A549 (cell line): ENCODE results near the gene RXFP2.

ENCODE experiments used
- CHD2 ChIP-seq: fragments of 150-350 bp; IDR thresholded peaks from 2 replicates; pipeline ENCODE4 v1.6.1; 2014; ENCODE audit warnings: low read length; ENCODE audit not compliant: partially characterized antibody
- HOXB13 ChIP-seq: fragments of 250-450 bp; sonication (Bioruptor Pico); IDR thresholded peaks from 2 replicates; pipeline ENCODE4 v1.5.0; 2020; ENCODE audit warnings: low read depth, mild to moderate bottlenecking, moderate library complexity
- JUN ChIP-seq, 2 experiments: fragments of >200 bp; sonication (Bioruptor Twin); formaldehyde crosslinking; IDR thresholded peaks; 2 replicates in 1 of 2; 3 replicates in 1 of 2; pipeline ENCODE4 v1.6.1; 2016 to 2017
- NPAS2 ChIP-seq: fragments of 250-450 bp; sonication (Bioruptor Pico); IDR thresholded peaks from 2 replicates; pipeline ENCODE4 v1.8.0; 2022; ENCODE audit warnings: mild to moderate bottlenecking, moderate library complexity, borderline replicate concordance
- POLR2AphosphoS2 ChIP-seq: conservative IDR thresholded peaks from 2 replicates; pipeline ENCODE4 v1.6.1; 2012; ENCODE audit warnings: low read length, improper control_type of control experiment, inconsistent platforms
- RAD21 ChIP-seq, 2 experiments: fragments of >200 bp in 1 of 2; sonication (Bioruptor Twin) in 1 of 2; formaldehyde crosslinking in 1 of 2; IDR thresholded peaks in 1 of 2; conservative IDR thresholded peaks in 1 of 2; 2 replicates in 1 of 2; 3 replicates in 1 of 2; pipeline ENCODE4 v1.6.1; 2012 to 2018; ENCODE audit warnings: inconsistent platforms in 1 of 2
- RCOR1 ChIP-seq: fragments of 150-350 bp; IDR thresholded peaks from 2 replicates; pipeline ENCODE4 v1.6.1; 2014; ENCODE audit warnings: antibody characterized with exemption, low read length, low read depth
- REST ChIP-seq: fragments of 200-600 bp; sonication (generic); IDR thresholded peaks from 2 replicates; pipeline ENCODE4 v1.6.1; 2016; ENCODE audit warnings: antibody characterized with exemption, mild to moderate bottlenecking, moderate library complexity
- RNF2 ChIP-seq: fragments of 200-600 bp; sonication (generic); IDR thresholded peaks from 2 replicates; pipeline ENCODE4 v1.6.1; 2016; ENCODE audit warnings: low read depth, mild to moderate bottlenecking, antibody characterized with exemption, moderate library complexity, borderline replicate concordance
- ZC3H11A ChIP-seq: fragments of 450-650 bp; IDR thresholded peaks from 2 replicates; pipeline ENCODE4 v1.6.1; 2014; ENCODE audit warnings: antibody characterized with exemption, mild to moderate bottlenecking
- TF ChIP-seq, protein P1 (sequence below): fragments of >200 bp; sonication (Bioruptor Twin); formaldehyde crosslinking; IDR thresholded peaks from 3 replicates; pipeline ENCODE4 v1.5.1; 2016
- TF ChIP-seq, protein P2 (sequence below): fragments of 250-450 bp; sonication (Bioruptor Pico); IDR thresholded peaks from 2 replicates; pipeline ENCODE4 v1.5.0; 2021; ENCODE audit warnings: mild to moderate bottlenecking, moderate library complexity, borderline replicate concordance

DNA sequence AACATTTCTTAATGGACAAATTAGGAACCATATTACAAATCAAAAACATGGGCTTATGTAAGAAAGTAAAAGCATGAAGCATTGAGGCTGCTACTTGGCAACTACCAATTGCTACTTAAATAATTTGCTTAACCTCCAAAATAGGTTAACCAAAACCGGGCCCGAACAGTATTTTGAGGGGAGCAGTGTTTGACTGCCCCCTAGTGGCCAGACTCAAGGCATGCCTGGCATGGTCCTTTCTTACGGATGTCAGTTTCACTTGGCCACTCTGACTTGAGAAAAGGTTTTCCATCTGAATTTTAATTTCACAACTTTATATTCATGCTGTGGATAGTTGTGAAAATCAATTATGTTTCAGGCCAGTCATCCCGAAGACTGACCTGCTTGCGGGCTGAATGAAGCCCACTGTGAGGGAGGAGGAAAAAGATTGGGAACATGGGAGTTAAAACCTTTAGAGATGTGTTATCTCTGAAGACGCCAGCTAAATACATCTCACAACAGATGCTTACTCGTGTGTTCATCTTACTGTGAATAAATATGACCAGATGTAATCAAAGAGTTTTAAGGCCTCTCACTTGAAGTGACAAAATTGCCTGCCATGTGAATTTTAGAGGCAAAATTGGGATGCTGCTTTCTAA lies 2.9 kb downstream of the RXFP2 start:
- TF ChIP-seq CHD2 = no peak
- TF ChIP-seq, protein P1, sequence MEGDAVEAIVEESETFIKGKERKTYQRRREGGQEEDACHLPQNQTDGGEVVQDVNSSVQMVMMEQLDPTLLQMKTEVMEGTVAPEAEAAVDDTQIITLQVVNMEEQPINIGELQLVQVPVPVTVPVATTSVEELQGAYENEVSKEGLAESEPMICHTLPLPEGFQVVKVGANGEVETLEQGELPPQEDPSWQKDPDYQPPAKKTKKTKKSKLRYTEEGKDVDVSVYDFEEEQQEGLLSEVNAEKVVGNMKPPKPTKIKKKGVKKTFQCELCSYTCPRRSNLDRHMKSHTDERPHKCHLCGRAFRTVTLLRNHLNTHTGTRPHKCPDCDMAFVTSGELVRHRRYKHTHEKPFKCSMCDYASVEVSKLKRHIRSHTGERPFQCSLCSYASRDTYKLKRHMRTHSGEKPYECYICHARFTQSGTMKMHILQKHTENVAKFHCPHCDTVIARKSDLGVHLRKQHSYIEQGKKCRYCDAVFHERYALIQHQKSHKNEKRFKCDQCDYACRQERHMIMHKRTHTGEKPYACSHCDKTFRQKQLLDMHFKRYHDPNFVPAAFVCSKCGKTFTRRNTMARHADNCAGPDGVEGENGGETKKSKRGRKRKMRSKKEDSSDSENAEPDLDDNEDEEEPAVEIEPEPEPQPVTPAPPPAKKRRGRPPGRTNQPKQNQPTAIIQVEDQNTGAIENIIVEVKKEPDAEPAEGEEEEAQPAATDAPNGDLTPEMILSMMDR = peak; percentile 72
- TF ChIP-seq, protein P2, sequence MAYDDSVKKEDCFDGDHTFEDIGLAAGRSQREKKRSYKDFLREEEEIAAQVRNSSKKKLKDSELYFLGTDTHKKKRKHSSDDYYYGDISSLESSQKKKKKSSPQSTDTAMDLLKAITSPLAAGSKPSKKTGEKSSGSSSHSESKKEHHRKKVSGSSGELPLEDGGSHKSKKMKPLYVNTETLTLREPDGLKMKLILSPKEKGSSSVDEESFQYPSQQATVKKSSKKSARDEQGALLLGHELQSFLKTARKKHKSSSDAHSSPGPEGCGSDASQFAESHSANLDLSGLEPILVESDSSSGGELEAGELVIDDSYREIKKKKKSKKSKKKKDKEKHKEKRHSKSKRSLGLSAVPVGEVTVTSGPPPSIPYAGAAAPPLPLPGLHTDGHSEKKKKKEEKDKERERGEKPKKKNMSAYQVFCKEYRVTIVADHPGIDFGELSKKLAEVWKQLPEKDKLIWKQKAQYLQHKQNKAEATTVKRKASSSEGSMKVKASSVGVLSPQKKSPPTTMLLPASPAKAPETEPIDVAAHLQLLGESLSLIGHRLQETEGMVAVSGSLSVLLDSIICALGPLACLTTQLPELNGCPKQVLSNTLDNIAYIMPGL (CRISPR knock-in tag) = no peak
- TF ChIP-seq NPAS2 (CRISPR knock-in tag) = no peak
- TF ChIP-seq RCOR1 = no peak
- TF ChIP-seq ZC3H11A = no peak
- peak; percentile 70 to 79 for TF ChIP-seq RAD21 (conservative IDR thresholded peaks at IDR 0.05 in 1 of 2, IDR thresholded peaks at IDR 0.05 in 1 of 2)
- TF ChIP-seq RNF2 = no peak
- TF ChIP-seq JUN (IDR thresholded peaks at IDR 0.05) = no peak
- TF ChIP-seq HOXB13 (CRISPR knock-in tag) = no peak
- TF ChIP-seq REST = no peak
- no peak for TF ChIP-seq POLR2AphosphoS2
